Activated T-helper 2 cell treated with anti-CD3 and anti-CD28 coated beads, Interferon-gamma antibody, Interleukin-2, Interleukin-4, amounts not matched to agents 10 μg/mL and 5 μg/mL and 100 μg/mL, durations not matched to agents 14 hours and 24 hours and 36 hours (primary cell): ENCODE results near the gene APC. TPM values are rescaled to one million over a fixed set of nuclear protein-coding genes. Genes with fewer than 3 reads are reported as not detected.
"Not testable (repeated sequence)": the region's sequence is repeated elsewhere in the genome, so short reads cannot be mapped to it uniquely, and the experiment has no call there.

ENCODE experiments used
- DNase-seq: peaks from one replicate; pipeline ENCODE4 v3.0.0; 2021; ENCODE audit warnings: low spot score
- H3K27ac Mint-ChIP-seq: one replicate; pipeline ENCODE4 v1.8.0; 2021; ENCODE audit warnings: mixed read lengths
- H3K27me3 Mint-ChIP-seq: one replicate; pipeline ENCODE4 v1.8.0; 2021; ENCODE audit warnings: low read depth, mixed read lengths
- H3K36me3 Mint-ChIP-seq: one replicate; pipeline ENCODE4 v1.8.0; 2021; ENCODE audit warnings: low read depth, mixed read lengths
- H3K4me1 Mint-ChIP-seq: one replicate; pipeline ENCODE4 v1.8.0; 2021; ENCODE audit warnings: low read depth, mixed read lengths
- H3K4me3 Mint-ChIP-seq: one replicate; pipeline ENCODE4 v1.8.0; 2021; ENCODE audit warnings: low read depth, mild to moderate bottlenecking, moderate library complexity, mixed read lengths
- H3K9me3 Mint-ChIP-seq: one replicate; pipeline ENCODE4 v1.8.0; 2021; ENCODE audit warnings: mixed read lengths
- intact Hi-C: fragments of 100-400 bp; cut with micrococcal nuclease; formaldehyde crosslinking; loops from one replicate; pipeline ENCODE4 v1.15.1; 2023
- total RNA-seq: library from RNA; stranded (reverse); gene quantifications from 2 replicates; pipeline ENCODE4 v1.2.3, GENCODE V29; 2022

APC gene
- total RNA-seq, 1 donor from 2014 or later: 17.4 TPM

DNA sequence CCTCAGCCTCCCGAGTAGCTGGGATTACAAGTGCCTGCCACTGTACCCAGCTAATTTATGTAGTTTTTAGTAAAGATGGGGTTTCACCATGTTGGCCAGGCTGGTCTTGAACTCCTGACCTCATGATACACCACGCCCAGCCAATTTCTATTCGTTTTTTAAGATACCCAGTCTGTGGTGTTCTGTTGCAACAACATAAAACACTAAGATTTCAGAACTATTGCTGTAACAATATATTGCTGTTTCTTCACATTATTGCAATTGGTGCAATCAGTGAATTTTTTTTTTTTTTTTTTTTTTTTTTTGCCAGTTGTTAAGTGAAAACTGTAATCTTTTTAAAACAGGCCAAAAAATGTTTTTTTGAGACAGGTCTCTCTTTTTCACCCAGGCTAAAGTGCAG lies 133.3 kb downstream of the APC start:
- Mint-ChIP-seq H3K36me3 (peaks cover 76% of the 10 kb centered on the region), H3K27ac (no peak overlapping the region), H3K9me3 (no peaks in the 10 kb centered on the region), H3K27me3 (no peaks in the 10 kb centered on the region), H3K4me1 (peaks cover 43% of the 10 kb centered on the region), H3K4me3 (no peak overlapping the region)
- intact Hi-C loops: no loop called here
- DNase-seq: no peak

DNA sequence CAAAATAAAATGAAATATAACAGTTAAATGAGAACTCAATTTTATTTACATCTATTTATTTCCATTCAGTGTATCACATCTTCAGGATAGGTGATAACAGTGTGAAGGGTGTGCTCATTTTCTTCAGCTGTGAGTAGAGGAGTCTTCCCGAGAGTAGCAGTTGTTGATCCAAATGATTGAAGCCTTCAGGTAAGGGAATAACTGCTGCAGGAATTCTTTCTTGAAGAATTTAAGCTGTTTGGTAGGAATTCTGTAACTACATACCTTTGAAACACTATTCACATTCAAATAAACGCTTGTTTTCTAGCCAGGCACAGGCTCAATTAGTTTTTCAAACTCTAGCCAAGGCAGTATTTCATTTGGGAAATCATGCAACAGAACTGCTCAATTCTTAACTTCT lies 138.7 kb downstream of the APC start:
- no peaks in the 10 kb centered on the region for H3K9me3 Mint-ChIP-seq
- intact Hi-C loops: loop anchor here (5.0 kb wide), 1 partner anchor 86 kb away; no protein-coding TSS in a partner anchor
- H3K27ac Mint-ChIP-seq: no peak overlapping the region
- peaks cover 55% of the 10 kb centered on the region for H3K36me3 Mint-ChIP-seq
- H3K4me3 Mint-ChIP-seq: no peak overlapping the region
- peaks cover 41% of the 10 kb centered on the region for H3K4me1 Mint-ChIP-seq
- H3K27me3 Mint-ChIP-seq: no peaks in the 10 kb centered on the region
- DNase-seq: no peak

DNA sequence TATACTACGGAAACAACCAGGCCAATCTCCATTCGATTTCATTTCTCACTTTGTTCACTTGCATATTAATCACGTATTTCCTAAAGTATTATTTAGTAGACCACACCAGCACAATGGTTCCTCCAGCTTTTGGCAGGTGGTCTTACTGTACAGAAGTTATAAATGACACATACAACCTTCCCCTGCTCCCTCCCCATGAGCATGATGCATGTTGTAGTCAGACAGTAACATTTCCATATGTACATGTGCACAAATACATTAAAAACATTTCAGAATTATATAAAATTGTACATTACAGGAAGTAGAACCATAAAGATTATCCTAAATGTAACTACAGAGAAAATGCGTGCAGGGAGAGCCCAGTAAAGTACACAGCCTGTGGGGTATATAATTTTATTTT lies 140.4 kb downstream of the APC start:
- H3K27me3 Mint-ChIP-seq: no peaks in the 10 kb centered on the region
- H3K4me3 Mint-ChIP-seq: no peak overlapping the region
- H3K27ac Mint-ChIP-seq: peak overlapping the region; percentile 16
- no peaks in the 10 kb centered on the region for H3K9me3 Mint-ChIP-seq
- peaks cover 38% of the 10 kb centered on the region for H3K4me1 Mint-ChIP-seq
- no peak for DNase-seq
- H3K36me3 Mint-ChIP-seq: peaks cover 49% of the 10 kb centered on the region
- intact Hi-C loops: loop anchor here (2.0 to 5.0 kb wide), 3 partner anchors 17 to 84 kb away; partner anchors contain the start of genes REEP5 and SRP19

DNA sequence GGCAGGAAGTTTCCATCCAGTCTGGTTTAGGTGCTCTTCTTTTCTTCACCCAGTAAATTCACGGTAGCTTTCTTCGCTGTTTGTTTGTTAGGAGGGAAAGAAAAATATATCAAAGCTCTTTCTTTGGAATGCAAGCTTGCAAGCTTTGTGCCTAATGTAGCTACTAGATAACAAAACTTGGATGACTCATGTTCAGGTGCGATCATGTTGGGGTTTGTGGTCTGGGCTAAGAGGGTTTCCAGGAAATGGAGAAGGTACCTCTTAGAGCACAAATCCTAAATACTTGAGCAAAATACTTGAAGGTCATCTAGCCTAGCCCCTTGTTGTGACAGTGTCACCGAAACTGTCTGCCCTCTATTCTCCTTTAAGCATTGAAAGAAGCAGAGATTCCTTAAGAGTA lies 141.1 kb downstream of the APC start:
- peak; percentile 54 for DNase-seq
- no peaks in the 10 kb centered on the region for H3K27me3 Mint-ChIP-seq
- H3K27ac Mint-ChIP-seq: peak overlapping the region; percentile 71
- H3K4me1 Mint-ChIP-seq: peaks cover 35% of the 10 kb centered on the region
- H3K4me3 Mint-ChIP-seq: peak overlapping the region; percentile 9
- intact Hi-C loops: loop anchor here (2.0 to 5.0 kb wide), 3 partner anchors 18 to 84 kb away; partner anchors contain the start of genes REEP5 and SRP19
- H3K36me3 Mint-ChIP-seq: peaks cover 45% of the 10 kb centered on the region
- H3K9me3 Mint-ChIP-seq: no peaks in the 10 kb centered on the region

DNA sequence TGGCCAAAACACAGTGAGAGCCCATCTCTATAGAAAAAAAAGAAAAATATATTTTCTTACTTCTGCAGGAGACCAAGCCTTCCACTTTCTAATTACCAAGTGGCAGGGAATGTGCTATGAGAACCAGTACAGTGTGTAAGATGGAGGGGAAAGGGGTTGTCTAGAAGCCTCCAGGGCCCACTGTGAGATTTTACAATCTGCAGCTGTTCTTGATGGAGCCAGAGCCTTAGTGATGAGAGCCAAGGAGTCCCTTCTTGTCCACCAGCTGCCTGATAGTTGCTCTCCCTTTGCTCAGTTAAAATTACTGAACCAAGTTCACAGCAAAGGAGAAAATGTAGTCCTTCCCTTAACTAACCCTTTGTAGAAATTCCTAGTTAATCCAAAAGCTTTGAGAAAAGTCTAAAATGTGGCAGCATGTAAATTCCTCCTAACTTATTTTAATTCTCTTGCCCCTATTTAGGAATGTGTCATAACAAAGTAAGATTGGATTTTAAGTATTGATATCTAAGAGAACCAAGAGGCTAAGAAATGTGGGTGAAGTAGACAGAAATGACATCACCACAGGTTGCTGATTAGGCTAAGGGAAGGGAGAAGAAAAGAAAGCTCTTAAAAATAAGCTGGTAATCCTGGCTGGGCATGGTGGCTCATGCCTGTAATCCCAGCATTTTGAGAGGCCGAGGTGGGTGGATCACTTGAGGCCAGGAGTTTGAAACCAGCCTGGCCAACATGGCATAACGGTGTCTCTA lies 142.7 kb downstream of the APC start:
- intact Hi-C loops: no loop called here
- Mint-ChIP-seq H3K27ac (peak overlapping the region; percentile 40), H3K4me3 (no peak overlapping the region)

DNA sequence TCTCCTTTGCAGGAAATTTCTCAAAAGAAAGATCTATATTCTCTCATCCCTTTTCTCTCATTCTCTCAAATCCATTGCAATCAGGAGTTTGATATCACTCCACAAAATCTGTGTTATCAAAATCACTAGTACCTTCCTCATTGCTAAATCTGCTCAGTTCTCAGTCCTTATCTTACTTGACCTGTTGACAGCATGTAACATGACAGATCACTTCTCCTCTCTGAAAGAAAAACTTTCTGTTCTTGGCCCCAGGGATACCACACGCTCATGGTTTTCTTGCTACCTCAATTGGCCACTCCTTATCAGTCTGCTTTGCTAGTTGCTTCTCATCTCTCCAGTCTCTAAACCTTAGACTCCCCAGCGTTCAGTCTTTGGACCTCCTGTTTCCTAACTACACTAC lies 145.5 kb downstream of the APC start:
- intact Hi-C loops: no loop called here
- peaks cover 36% of the 10 kb centered on the region for H3K4me1 Mint-ChIP-seq
- no peak for DNase-seq
- no peak overlapping the region for H3K4me3 Mint-ChIP-seq
- H3K27me3 Mint-ChIP-seq: no peaks in the 10 kb centered on the region
- H3K9me3 Mint-ChIP-seq: no peaks in the 10 kb centered on the region
- H3K36me3 Mint-ChIP-seq: peaks cover 52% of the 10 kb centered on the region
- no peak overlapping the region for H3K27ac Mint-ChIP-seq

More for the DNA sequence above, 142.7 kb downstream of the APC start:
- peaks cover 27% of the 10 kb centered on the region for H3K4me1 Mint-ChIP-seq
- H3K9me3 Mint-ChIP-seq: no peaks in the 10 kb centered on the region
- no peak for DNase-seq
- no peaks in the 10 kb centered on the region for H3K27me3 Mint-ChIP-seq
- H3K36me3 Mint-ChIP-seq: peaks cover 41% of the 10 kb centered on the region

DNA sequence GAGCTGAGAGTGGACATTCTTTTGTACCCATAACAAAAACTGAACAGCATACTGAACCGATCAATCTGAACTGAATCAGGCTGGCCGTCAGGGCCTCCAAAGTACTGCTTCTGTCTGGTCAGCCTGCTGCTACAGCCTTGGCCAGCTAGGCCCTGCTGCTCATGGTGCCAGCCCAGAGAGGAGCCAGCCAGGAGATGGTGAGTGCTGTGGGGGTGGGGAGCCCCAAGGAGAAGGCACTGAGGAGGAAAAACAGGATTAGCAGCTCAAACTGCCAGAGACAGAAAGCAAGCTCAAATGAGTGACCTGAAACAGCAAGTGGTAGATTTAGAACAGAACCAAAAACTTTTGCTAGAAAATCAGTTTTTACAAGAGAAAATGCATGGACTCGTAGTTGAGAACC lies 147.3 kb downstream of the APC start:
- DNase-seq: no peak
- intact Hi-C loops: no loop called here
- H3K27ac Mint-ChIP-seq: no peak overlapping the region

DNA sequence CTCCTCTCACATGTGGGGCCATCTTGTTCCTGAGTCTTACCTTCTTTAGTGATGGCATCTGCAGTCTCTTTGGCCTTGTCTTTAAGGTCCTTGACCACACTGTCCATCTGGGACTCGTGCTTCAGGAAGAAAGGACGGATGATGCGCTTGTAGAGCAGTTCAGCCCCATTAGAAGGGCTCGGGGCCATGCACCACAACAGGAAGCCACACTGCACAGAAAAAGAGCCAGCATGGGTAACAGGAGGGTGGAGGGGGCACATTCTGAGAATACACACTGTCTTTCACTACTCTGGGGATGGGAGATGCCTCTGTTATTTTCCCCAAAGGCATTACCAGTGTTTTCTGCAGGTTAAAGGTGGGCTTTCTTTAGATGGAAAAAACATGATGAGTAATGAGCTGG lies 149.3 kb downstream of the APC start:
- DNase-seq: no peak
- intact Hi-C loops: no loop called here

More for the DNA sequence above, 147.3 kb downstream of the APC start:
- peaks cover 53% of the 10 kb centered on the region for H3K36me3 Mint-ChIP-seq
- H3K4me3 Mint-ChIP-seq: no peak overlapping the region
- H3K27me3 Mint-ChIP-seq: no peaks in the 10 kb centered on the region
- peaks cover 34% of the 10 kb centered on the region for H3K4me1 Mint-ChIP-seq
- peaks cover 6% of the 10 kb centered on the region for H3K9me3 Mint-ChIP-seq

DNA sequence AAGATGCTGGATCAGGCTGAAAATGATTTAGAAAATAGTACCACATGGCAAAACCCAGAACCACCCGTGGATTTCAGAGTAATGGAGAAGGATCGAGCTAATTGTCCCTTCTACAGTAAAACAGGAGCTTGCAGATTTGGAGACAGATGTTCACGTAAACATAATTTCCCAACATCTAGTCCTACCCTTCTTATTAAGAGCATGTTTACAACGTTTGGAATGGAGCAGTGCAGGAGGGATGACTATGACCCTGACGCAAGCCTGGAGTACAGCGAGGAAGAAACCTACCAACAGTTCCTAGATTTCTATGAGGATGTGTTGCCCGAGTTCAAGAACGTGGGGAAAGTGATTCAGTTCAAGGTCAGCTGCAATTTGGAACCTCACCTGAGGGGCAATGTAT lies 154.4 kb downstream of the APC start:
- intact Hi-C loops, H3K4me3 Mint-ChIP-seq, H3K9me3 Mint-ChIP-seq, DNase-seq, H3K27me3 Mint-ChIP-seq, H3K27ac Mint-ChIP-seq: not testable (repeated sequence)
- Mint-ChIP-seq H3K36me3 (peaks cover 66% of the 10 kb centered on the region), H3K4me1 (peaks cover 22% of the 10 kb centered on the region)

More for the DNA sequence above, 149.3 kb downstream of the APC start:
- H3K27me3 Mint-ChIP-seq: no peaks in the 10 kb centered on the region
- no peak overlapping the region for H3K4me3 Mint-ChIP-seq
- peaks cover 29% of the 10 kb centered on the region for H3K4me1 Mint-ChIP-seq
- peaks cover 57% of the 10 kb centered on the region for H3K36me3 Mint-ChIP-seq
- H3K9me3 Mint-ChIP-seq: peaks cover 6% of the 10 kb centered on the region
- peak overlapping the region; percentile 52 for H3K27ac Mint-ChIP-seq

DNA sequence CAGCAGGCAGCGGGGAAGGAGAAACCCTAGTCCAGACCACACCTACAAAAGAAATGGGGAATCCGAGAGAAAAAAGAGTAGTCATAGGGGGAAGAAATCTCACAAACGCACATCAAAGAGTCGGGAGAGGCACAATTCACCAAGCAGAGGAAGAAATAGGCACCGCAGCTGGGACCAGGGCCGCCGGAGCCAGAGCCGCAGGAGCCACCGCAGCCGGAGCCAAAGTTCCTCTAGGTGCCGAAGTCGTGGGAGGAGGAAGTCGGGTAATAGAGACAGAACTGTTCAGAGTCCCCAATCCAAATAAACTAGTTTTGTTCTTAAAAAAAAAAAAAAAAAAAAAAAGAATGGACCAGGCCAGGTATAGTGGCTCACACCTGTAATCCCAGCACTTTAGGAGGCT lies 155.1 kb downstream of the APC start:
- H3K36me3 Mint-ChIP-seq: peaks cover 67% of the 10 kb centered on the region
- H3K9me3 Mint-ChIP-seq: peaks cover 6% of the 10 kb centered on the region

DNA sequence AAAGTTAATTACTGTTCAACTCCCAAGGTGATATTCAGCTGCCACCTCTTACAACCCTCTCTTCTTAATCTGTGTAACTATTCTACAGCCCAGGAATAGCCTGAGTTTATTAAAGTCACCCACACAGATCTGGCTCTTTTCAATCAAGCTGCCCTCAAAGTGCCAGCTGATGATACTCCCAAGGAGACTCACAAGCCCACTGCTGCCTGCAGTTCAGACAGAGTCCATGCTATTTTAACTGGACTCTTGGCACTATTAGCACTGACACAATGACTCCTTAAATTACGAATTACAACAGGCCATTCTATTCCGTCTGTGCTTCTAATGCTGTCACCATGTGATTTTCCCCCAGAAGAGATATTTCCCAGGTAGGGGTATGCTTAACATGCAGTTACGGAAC lies 158.0 kb downstream of the APC start:
- intact Hi-C loops: no loop called here
- H3K4me1 Mint-ChIP-seq: peaks cover 7% of the 10 kb centered on the region
- H3K27me3 Mint-ChIP-seq: no peaks in the 10 kb centered on the region
- H3K9me3 Mint-ChIP-seq: no peaks in the 10 kb centered on the region
- no peak for DNase-seq
- H3K4me3 Mint-ChIP-seq: no peak overlapping the region
- H3K36me3 Mint-ChIP-seq: peaks cover 71% of the 10 kb centered on the region
- no peak overlapping the region for H3K27ac Mint-ChIP-seq

More for the DNA sequence above, 155.1 kb downstream of the APC start:
- Mint-ChIP-seq H3K27me3 (no peaks in the 10 kb centered on the region), H3K4me3 (no peak overlapping the region), H3K27ac (no peak overlapping the region), H3K4me1 (peaks cover 17% of the 10 kb centered on the region)
- DNase-seq: no peak
- intact Hi-C loops: no loop called here
